Neural progenitor cell (in vitro differentiated cells): Measurements from ENCODE around the gene NUP58. TPM values are rescaled to one million over a fixed set of nuclear protein-coding genes. Genes with fewer than 3 reads are reported as not detected.

Source experiments
- DNase-seq: peaks from one replicate; pipeline ENCODE4 v3.0.0-alpha.2; 2016; ENCODE audit warnings: low spot score
- H2AFZ ChIP-seq: fragments of 200-600 bp; sonication (generic); replicated peaks from 2 replicates; pipeline ENCODE4 v1.6.1; 2016; ENCODE audit warnings: antibody characterized with exemption
- H3F3A ChIP-seq: fragments of 200-600 bp; sonication (generic); 2 replicates; pipeline ENCODE4 v1.6.1; 2016; ENCODE audit warnings: antibody characterized with exemption, low read depth
- H3K27ac ChIP-seq: fragments of 200-600 bp; sonication (generic); 2 replicates; pipeline ENCODE4 v1.5.1; 2016; ENCODE audit warnings: mild to moderate bottlenecking
- H3K27me3 ChIP-seq: fragments of 200-600 bp; sonication (generic); 2 replicates; pipeline ENCODE4 v1.6.1; 2016; ENCODE audit warnings: mild to moderate bottlenecking, moderate library complexity
- H3K36me3 ChIP-seq: fragments of 200-600 bp; sonication (generic); 2 replicates; pipeline ENCODE4 v1.5.1; 2016
- H3K4me1 ChIP-seq: fragments of 200-600 bp; sonication (generic); 2 replicates; pipeline ENCODE4 v1.6.1; 2016; ENCODE audit warnings: mixed run types
- H3K4me2 ChIP-seq: fragments of 200-600 bp; sonication (generic); 2 replicates; pipeline ENCODE4 v1.6.1; 2016
- H3K4me3 ChIP-seq: fragments of 200-600 bp; sonication (generic); 2 replicates; pipeline ENCODE4 v1.5.1; 2016
- H3K79me2 ChIP-seq: fragments of 200-600 bp; sonication (generic); 2 replicates; pipeline ENCODE4 v1.6.1; 2016; ENCODE audit warnings: low read depth
- H3K9ac ChIP-seq: fragments of 200-600 bp; sonication (generic); 2 replicates; pipeline ENCODE4 v1.6.1; 2016
- H3K9me3 ChIP-seq: fragments of 200-600 bp; sonication (generic); 2 replicates; pipeline ENCODE4 v1.5.1; 2016; ENCODE audit warnings: low read depth
- H4K20me1 ChIP-seq: fragments of 200-600 bp; sonication (generic); 2 replicates; pipeline ENCODE4 v1.6.1; 2016; ENCODE audit warnings: low read depth
- H3K27ac Mint-ChIP-seq: 3 replicates; pipeline ENCODE4 v1.8.0; 2021; ENCODE audit warnings: mixed read lengths
- H3K27me3 Mint-ChIP-seq: 2 replicates; pipeline ENCODE4 v1.8.0; 2022; ENCODE audit warnings: low read depth, mild to moderate bottlenecking, inconsistent platforms, moderate library complexity, mixed read lengths; ENCODE audit not compliant: insufficient read depth
- H3K36me3 Mint-ChIP-seq: 3 replicates; pipeline ENCODE4 v1.8.0; 2021; ENCODE audit warnings: mixed read lengths
- H3K4me1 Mint-ChIP-seq: 3 replicates; pipeline ENCODE4 v1.8.0; 2021; ENCODE audit warnings: mixed read lengths
- H3K4me3 Mint-ChIP-seq: 3 replicates; pipeline ENCODE4 v1.8.0; 2021; ENCODE audit warnings: mild to moderate bottlenecking, moderate library complexity, mixed read lengths
- H3K9me3 Mint-ChIP-seq: 3 replicates; pipeline ENCODE4 v1.8.0; 2020; ENCODE audit warnings: mixed read lengths
- CTCF ChIP-seq: fragments of 200-600 bp; sonication (generic); IDR thresholded peaks from 2 replicates; pipeline ENCODE4 v1.5.1; 2017; ENCODE audit warnings: antibody characterized with exemption, mild to moderate bottlenecking
- EZH2 ChIP-seq: fragments of 200-600 bp; sonication (generic); IDR thresholded peaks from 2 replicates; pipeline ENCODE4 v1.6.1; 2017; ENCODE audit warnings: antibody characterized with exemption, mild to moderate bottlenecking, moderate library complexity
- EZH2phosphoT487 ChIP-seq: fragments of 200-600 bp; sonication (generic); IDR thresholded peaks from 2 replicates; pipeline ENCODE4 v1.6.1; 2017; ENCODE audit warnings: antibody characterized with exemption
- total RNA-seq: library from RNA; depleted of rRNA; stranded (reverse); fragments of >200 nt; gene quantifications from 2 replicates; pipeline ENCODE4 v1.2.3, GENCODE V29; 2015; ENCODE audit warnings: low replicate concordance

Gene NUP58
- total RNA-seq, 1 donor from 2014 or later = 138 TPM

DNA sequence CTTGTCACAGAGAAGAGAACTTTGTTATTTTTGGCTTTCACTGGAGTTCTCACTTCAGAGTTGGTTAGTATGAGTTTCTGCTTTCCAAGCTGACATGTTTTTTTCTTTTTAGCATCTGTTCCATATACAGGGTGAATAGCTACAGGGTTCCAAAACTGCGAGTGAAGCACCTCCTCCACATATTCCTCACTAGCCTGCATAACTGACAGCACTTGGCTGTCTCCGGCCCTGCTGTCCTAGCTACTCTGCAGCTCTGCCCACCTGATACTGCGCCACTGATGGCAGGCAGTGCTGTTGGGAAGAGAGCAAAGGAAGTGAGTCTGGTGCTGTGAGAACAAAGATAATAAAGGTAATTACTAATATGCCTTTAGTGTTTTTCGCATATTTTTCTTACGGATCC lies 77.1 kb downstream of the NUP58 start:
- DNase-seq = no peak
- H3K4me2 ChIP-seq = no peak overlapping the region

GRCh38 chr13:25379011-25379410 lies 77.6 kb downstream of the NUP58 start:
- peaks cover 4% of the 10 kb centered on the region for H3F3A ChIP-seq
- no peak overlapping the region for H3K4me2 ChIP-seq
- TF ChIP-seq EZH2phosphoT487 = no peak
- DNase-seq = no peak
- no peaks in the 10 kb centered on the region for H3K79me2 ChIP-seq
- H3K36me3 ChIP-seq = no peaks in the 10 kb centered on the region
- H3K4me3 ChIP-seq = no peak overlapping the region
- no peak overlapping the region for H2AFZ ChIP-seq
- Mint-ChIP-seq H3K4me3 (no peak overlapping the region), H3K9me3 (peaks cover 2% of the 10 kb centered on the region), H3K36me3 (no peaks in the 10 kb centered on the region), H3K27ac (no peak overlapping the region), H3K4me1 (no peaks in the 10 kb centered on the region), H3K27me3 (peaks cover 8% of the 10 kb centered on the region)
- H4K20me1 ChIP-seq = no peaks in the 10 kb centered on the region
- no peaks in the 10 kb centered on the region for H3K4me1 ChIP-seq
- H3K9me3 ChIP-seq = no peaks in the 10 kb centered on the region
- peaks cover 13% of the 10 kb centered on the region for H3K27me3 ChIP-seq
- no peak overlapping the region for H3K27ac ChIP-seq
- H3K9ac ChIP-seq = no peak overlapping the region

More for the DNA sequence above, 77.1 kb downstream of the NUP58 start:
- peaks cover 11% of the 10 kb centered on the region for H3K27me3 Mint-ChIP-seq
- Histone ChIP-seq H3K27ac (no peak overlapping the region), H3K36me3 (no peaks in the 10 kb centered on the region), H2AFZ (no peak overlapping the region), H3K79me2 (no peaks in the 10 kb centered on the region), H4K20me1 (no peaks in the 10 kb centered on the region), H3K27me3 (peaks cover 18% of the 10 kb centered on the region), H3K4me1 (no peaks in the 10 kb centered on the region), H3K9ac (no peak overlapping the region), H3K9me3 (no peaks in the 10 kb centered on the region), H3F3A (peaks cover 6% of the 10 kb centered on the region), H3K4me3 (no peak overlapping the region)
- H3K9me3 Mint-ChIP-seq = peaks cover 2% of the 10 kb centered on the region
- no peaks in the 10 kb centered on the region for H3K36me3 Mint-ChIP-seq
- H3K4me1 Mint-ChIP-seq = no peaks in the 10 kb centered on the region
- TF ChIP-seq EZH2phosphoT487 = no peak
- no peak overlapping the region for H3K4me3 Mint-ChIP-seq
- H3K27ac Mint-ChIP-seq = no peak overlapping the region

DNA sequence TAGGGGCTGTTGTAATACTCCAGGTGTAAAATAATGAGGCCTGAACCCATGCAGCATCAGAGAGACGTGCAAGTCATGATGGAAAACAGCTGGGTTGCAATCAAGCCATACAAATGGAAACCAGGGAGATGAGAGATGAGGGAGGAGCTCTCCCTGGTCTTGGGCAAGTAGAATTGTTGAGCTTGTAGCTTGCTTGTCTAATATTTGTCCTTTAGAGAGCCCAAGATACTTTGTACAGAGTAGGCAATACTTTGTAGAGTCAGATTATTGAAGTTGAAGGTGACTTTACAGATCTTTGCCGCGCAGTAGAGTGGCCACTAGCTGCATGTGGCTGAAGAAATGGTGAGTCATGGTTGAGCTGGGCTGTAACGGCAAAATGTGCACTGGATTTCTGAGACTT lies 78.7 kb downstream of the NUP58 start:
- H3K79me2 ChIP-seq = no peaks in the 10 kb centered on the region
- no peak overlapping the region for H3K27ac ChIP-seq
- H3K4me2 ChIP-seq = no peak overlapping the region
- no peak overlapping the region for H3K9ac ChIP-seq
- H3K36me3 ChIP-seq = no peaks in the 10 kb centered on the region
- H3K27me3 Mint-ChIP-seq = peaks cover 3% of the 10 kb centered on the region
- no peak for TF ChIP-seq CTCF
- TF ChIP-seq EZH2 = no peak
- TF ChIP-seq EZH2phosphoT487 = no peak
- no peaks in the 10 kb centered on the region for H3F3A ChIP-seq
- H3K4me1 ChIP-seq = no peaks in the 10 kb centered on the region
- H3K27me3 ChIP-seq = peaks cover 2% of the 10 kb centered on the region
- DNase-seq = no peak
- H3K4me3 ChIP-seq = no peak overlapping the region
- H2AFZ ChIP-seq = no peak overlapping the region
- H3K9me3 ChIP-seq = no peaks in the 10 kb centered on the region
- H3K27ac Mint-ChIP-seq = no peak overlapping the region
- H3K4me3 Mint-ChIP-seq = no peak overlapping the region
- H4K20me1 ChIP-seq = no peaks in the 10 kb centered on the region
- peaks cover 2% of the 10 kb centered on the region for H3K9me3 Mint-ChIP-seq
- peaks cover 1% of the 10 kb centered on the region for H3K4me1 Mint-ChIP-seq
- H3K36me3 Mint-ChIP-seq = no peaks in the 10 kb centered on the region

DNA sequence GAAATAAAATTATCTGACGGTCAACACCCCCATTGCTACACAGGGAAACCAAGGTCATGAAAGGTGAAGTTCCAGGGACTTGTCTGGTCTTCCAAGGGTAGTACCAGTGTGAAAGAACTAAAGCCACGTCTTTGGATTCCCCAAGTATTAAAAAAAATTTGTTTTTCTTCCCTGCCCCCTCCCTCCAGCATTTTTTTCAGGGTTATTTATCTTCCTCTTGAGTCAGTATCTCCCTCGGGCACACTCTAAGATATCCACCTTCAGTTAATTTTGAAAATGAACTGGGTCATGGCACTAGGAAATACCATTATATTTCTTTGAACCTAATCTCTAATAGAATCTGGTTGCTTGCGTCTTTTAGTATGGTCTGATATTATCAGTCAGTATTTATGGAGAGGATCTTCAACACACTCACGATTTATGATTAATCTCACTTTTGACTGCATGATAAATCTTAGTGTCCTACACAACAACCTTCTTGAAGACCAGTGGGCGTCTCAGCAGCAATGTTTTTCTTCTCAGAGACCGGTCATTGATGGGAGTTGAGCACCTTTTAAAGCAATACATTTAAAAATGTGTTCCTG lies 79.4 kb downstream of the NUP58 start:
- Histone ChIP-seq H3K9me3 (no peaks in the 10 kb centered on the region), H3K27ac (no peak overlapping the region), H3K4me2 (no peak overlapping the region), H3F3A (no peaks in the 10 kb centered on the region), H3K4me3 (no peak overlapping the region), H3K4me1 (no peaks in the 10 kb centered on the region), H3K79me2 (no peaks in the 10 kb centered on the region), H3K36me3 (no peaks in the 10 kb centered on the region), H3K9ac (no peak overlapping the region), H2AFZ (no peak overlapping the region), H4K20me1 (no peaks in the 10 kb centered on the region), H3K27me3 (no peaks in the 10 kb centered on the region)
- DNase-seq = no peak
- Mint-ChIP-seq H3K27ac (no peak overlapping the region), H3K4me1 (peaks cover 3% of the 10 kb centered on the region), H3K36me3 (no peaks in the 10 kb centered on the region), H3K9me3 (peaks cover 2% of the 10 kb centered on the region), H3K4me3 (no peak overlapping the region), H3K27me3 (peaks cover under 1% of the 10 kb centered on the region)
- TF ChIP-seq EZH2phosphoT487 = no peak
- TF ChIP-seq EZH2 = no peak
- no peak for TF ChIP-seq CTCF
